Peyer's patch (tissue), 4 donors: ENCODE measurements around the gene PRAMEF1.

ENCODE experiments used
- CTCF ChIP-seq, 6 experiments: fragments of 450-650 bp in 4 of 6; fragments of 200-600 bp in 2 of 6; sonication (generic) in 1 of 6; IDR thresholded peaks; one replicate each; pipeline ENCODE4 v1.5.1; 2017 to 2019; ENCODE audit warnings: antibody characterized with exemption in 6 of 6, mild to moderate bottlenecking in 3 of 6, moderate library complexity in 1 of 6
- POLR2A ChIP-seq, 2 donors: fragments of 450-650 bp; IDR thresholded peaks; one replicate each; pipeline ENCODE4 v1.5.1; 2017; ENCODE audit warnings: antibody characterized with exemption in 2 of 2, mild to moderate bottlenecking in 2 of 2, moderate library complexity in 2 of 2

GRCh38 chr1:12778061-12778460, 13.1 kb upstream of the PRAMEF1 start:
- TF ChIP-seq CTCF (IDR thresholded peaks at IDR 0.05), result no peak
- no peak for TF ChIP-seq POLR2A (IDR thresholded peaks at IDR 0.05)
